Prostate gland (tissue), 2 donors: Measurements from ENCODE around the gene HIVEP3.

Experiments used
- CTCF ChIP-seq, 4 experiments: fragments of 200-600 bp in 2 of 4; fragments of 450-650 bp in 2 of 4; sonication (generic) in 2 of 4; IDR thresholded peaks; 1 replicate in 3 of 4; 2 replicates in 1 of 4; pipeline ENCODE4 v1.5.1; 2016 to 2019; ENCODE audit warnings: antibody characterized with exemption in 4 of 4, mild to moderate bottlenecking in 2 of 4, moderate library complexity in 2 of 4
- POLR2AphosphoS5 ChIP-seq: sonication (generic); formaldehyde crosslinking; IDR thresholded peaks from one replicate; pipeline ENCODE4 v1.6.1; 2017; ENCODE audit warnings: antibody characterized with exemption

GRCh38 chr1:41539418-41539805, 379.3 kb downstream of the HIVEP3 start:
- TF ChIP-seq POLR2AphosphoS5 (no peak), CTCF (IDR thresholded peaks at IDR 0.05) (no peak)
